Fibroblast of lung (primary cell): ENCODE measurements around the gene RNLS.

Experiments used
- EZH2 ChIP-seq: IDR thresholded peaks from 2 replicates; pipeline ENCODE4 v1.5.1; 2012; ENCODE audit warnings: low read length, control low read depth, mild to moderate bottlenecking; ENCODE audit errors: missing control alignments
- TF ChIP-seq, protein P1 (sequence below), 2 donors: IDR thresholded peaks in 1 of 2; conservative IDR thresholded peaks in 1 of 2; 1 replicate in 1 of 2; 2 replicates in 1 of 2; pipeline ENCODE4 v1.5.1; 2011 to 2012; ENCODE audit warnings: low read length in 2 of 2, control low read depth in 1 of 2, inconsistent platforms in 1 of 2, low read depth in 1 of 2, mild to moderate bottlenecking in 1 of 2

DNA sequence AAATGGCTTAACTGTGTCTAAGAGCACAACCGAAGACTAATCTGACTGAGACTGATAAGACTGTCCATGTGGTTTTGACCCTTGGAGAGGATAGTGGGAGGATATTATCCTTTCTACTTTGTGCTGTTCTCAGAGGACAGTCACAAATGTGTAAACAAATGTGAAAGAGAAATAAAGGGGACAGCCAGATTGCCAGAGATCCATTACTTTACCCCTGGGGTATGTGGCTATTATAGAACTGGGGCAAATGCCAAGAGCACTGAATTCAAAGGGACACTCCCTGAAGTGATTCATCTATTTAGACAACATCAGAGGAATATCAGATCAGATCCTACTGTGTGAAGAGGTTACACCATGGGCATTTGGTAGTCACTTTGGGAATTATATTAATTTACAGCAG lies 154.7 kb downstream of the RNLS start:
- no peak for TF ChIP-seq EZH2
- TF ChIP-seq, protein P1, sequence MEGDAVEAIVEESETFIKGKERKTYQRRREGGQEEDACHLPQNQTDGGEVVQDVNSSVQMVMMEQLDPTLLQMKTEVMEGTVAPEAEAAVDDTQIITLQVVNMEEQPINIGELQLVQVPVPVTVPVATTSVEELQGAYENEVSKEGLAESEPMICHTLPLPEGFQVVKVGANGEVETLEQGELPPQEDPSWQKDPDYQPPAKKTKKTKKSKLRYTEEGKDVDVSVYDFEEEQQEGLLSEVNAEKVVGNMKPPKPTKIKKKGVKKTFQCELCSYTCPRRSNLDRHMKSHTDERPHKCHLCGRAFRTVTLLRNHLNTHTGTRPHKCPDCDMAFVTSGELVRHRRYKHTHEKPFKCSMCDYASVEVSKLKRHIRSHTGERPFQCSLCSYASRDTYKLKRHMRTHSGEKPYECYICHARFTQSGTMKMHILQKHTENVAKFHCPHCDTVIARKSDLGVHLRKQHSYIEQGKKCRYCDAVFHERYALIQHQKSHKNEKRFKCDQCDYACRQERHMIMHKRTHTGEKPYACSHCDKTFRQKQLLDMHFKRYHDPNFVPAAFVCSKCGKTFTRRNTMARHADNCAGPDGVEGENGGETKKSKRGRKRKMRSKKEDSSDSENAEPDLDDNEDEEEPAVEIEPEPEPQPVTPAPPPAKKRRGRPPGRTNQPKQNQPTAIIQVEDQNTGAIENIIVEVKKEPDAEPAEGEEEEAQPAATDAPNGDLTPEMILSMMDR (conservative IDR thresholded peaks at IDR 0.05 in 1 of 2, IDR thresholded peaks at IDR 0.05 in 1 of 2; ENCODE audit: low read depth in 1 of 2, low read length in 2 of 2): no peak
